Measurements from ENCODE around the gene BLCAP.

- TF ChIP-seq GABPA (IDR thresholded peaks at IDR 0.05; ENCODE audit: low read depth) (no peak), CTCF (IDR thresholded peaks at IDR 0.05; ENCODE audit: insufficient read depth, low read length) (no peak)
- TF ChIP-seq, protein P1, sequence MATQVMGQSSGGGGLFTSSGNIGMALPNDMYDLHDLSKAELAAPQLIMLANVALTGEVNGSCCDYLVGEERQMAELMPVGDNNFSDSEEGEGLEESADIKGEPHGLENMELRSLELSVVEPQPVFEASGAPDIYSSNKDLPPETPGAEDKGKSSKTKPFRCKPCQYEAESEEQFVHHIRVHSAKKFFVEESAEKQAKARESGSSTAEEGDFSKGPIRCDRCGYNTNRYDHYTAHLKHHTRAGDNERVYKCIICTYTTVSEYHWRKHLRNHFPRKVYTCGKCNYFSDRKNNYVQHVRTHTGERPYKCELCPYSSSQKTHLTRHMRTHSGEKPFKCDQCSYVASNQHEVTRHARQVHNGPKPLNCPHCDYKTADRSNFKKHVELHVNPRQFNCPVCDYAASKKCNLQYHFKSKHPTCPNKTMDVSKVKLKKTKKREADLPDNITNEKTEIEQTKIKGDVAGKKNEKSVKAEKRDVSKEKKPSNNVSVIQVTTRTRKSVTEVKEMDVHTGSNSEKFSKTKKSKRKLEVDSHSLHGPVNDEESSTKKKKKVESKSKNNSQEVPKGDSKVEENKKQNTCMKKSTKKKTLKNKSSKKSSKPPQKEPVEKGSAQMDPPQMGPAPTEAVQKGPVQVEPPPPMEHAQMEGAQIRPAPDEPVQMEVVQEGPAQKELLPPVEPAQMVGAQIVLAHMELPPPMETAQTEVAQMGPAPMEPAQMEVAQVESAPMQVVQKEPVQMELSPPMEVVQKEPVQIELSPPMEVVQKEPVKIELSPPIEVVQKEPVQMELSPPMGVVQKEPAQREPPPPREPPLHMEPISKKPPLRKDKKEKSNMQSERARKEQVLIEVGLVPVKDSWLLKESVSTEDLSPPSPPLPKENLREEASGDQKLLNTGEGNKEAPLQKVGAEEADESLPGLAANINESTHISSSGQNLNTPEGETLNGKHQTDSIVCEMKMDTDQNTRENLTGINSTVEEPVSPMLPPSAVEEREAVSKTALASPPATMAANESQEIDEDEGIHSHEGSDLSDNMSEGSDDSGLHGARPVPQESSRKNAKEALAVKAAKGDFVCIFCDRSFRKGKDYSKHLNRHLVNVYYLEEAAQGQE (IDR thresholded peaks at IDR 0.05; ENCODE audit: insufficient replicate concordance, low read depth) = no peak
These were observed 13.7 kb upstream of the BLCAP start for GRCh38 chr20:37541326-37541725.

All from HL-60 (cell line).